Measurements from ENCODE around the gene EIF4E1B. TPM values are rescaled to one million over a fixed set of nuclear protein-coding genes. Genes with fewer than 3 reads are reported as not detected.

EIF4E1B gene
- total RNA-seq, 1 experiment from 2014 or later, result 0.97 TPM

DNA sequence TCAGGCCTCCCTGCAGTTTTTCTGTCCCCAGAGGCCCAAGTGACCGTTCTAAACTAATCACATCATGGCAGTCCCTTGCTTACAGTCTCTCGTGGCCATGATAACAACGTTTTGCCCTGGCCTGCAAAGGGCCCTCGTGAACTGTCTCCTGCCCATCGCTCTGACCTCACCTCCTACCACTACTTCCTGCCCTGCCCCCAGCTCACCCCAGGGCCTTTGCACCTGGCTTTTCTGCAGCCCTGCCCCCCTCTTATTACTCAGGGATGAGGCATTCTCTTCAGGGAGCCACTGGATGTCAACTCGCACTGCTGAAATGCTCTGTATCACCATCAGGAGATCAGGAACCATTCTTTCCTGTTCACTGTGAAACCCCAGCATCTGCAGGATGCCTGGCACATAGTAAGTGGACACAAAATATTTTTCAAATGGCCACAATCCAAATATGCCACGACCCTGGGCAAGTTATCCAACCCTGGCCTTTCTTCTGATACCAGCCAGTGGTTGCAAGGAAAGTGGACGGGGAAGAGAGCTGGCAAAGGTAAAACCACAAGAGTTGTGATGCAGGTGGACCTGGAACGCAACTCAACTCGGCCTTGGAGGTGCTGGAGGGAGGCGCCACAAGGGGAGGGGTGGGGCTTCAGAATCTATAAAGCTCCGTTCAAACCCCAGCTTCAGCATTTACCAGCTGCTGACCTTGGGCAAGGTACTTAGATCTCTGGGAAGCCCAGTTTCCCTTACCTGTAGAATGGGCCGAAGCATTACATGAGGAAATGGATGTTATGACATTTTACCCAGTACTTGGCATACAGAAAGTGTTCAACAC lies 1.9 kb upstream of the EIF4E1B start:
- peak; percentile 73 for DNase-seq
- H3K4me3 ChIP-seq (ENCODE audit: insufficient read depth, low read depth, low read length), result no peak overlapping the region
- H3K27me3 ChIP-seq (ENCODE audit: control insufficient read depth, insufficient read depth, low read length), result peaks cover 35% of the 10 kb centered on the region
- no peaks in the 10 kb centered on the region for H3K36me3 ChIP-seq (replicated peaks; ENCODE audit: control insufficient read depth, insufficient read depth, low read length)

- no peaks in the 10 kb centered on the region for H3K36me3 ChIP-seq (replicated peaks; ENCODE audit: control insufficient read depth, insufficient read depth, low read length)
- peak; percentile 79 for DNase-seq
- H3K4me3 ChIP-seq (ENCODE audit: insufficient read depth, low read depth, low read length), result peak overlapping the region; percentile 83
- H3K27me3 ChIP-seq (ENCODE audit: control insufficient read depth, insufficient read depth, low read length), result peaks cover 35% of the 10 kb centered on the region
These were observed 1.1 kb upstream of the EIF4E1B start for GRCh38 chr5:176629317-176629852.

- Histone ChIP-seq H3K36me3 (replicated peaks; ENCODE audit: control insufficient read depth, insufficient read depth, low read length) (no peaks in the 10 kb centered on the region), H3K4me3 (ENCODE audit: insufficient read depth, low read depth, low read length) (peak overlapping the region; percentile 83), H3K27me3 (ENCODE audit: control insufficient read depth, insufficient read depth, low read length) (peaks cover 35% of the 10 kb centered on the region)
- DNase-seq, result no peak
These were observed 277 bp downstream of the EIF4E1B start for GRCh38 chr5:176630681-176631222.

DNA sequence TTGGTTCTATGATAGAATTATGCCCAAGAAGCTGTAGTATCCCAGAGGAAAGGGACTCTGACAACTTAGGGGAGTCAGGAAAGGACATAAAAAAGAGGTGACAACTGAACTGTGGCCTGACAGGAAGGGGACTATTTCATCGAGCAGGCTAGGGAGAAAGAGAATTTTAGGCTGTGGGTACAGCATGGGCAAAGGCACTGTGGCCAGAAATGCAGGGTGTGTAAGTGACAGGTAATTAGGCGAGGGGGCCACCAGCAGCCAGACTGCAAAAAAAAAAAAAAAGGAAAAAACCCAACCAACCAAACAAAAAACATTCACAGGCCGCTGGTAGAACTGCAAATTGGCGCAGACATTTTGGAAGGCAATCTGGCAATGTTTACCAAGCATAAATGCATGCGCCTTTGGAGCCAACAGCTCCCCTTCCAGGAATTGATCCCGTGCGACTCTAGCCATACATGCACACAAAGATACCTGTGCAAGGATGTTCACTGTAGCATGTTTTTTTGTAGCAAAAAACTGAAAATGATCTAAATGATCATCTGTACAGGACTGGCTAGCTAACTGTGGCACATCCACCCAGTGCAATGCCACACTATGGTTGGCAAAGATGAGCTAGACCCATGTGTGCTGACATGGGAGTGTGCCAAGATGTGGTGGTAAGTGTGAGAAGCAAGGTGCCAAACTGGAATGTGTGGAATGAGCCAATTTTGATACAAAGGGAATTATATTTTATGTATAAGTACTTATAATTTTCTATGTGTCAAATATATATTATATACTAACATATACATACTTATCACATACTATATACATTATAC lies 1.1 kb downstream of the EIF4E1B start:
- no peak for DNase-seq
- H3K4me3 ChIP-seq (ENCODE audit: insufficient read depth, low read depth, low read length), result no peak overlapping the region
- H3K27me3 ChIP-seq (ENCODE audit: control insufficient read depth, insufficient read depth, low read length), result peaks cover 35% of the 10 kb centered on the region

DNA sequence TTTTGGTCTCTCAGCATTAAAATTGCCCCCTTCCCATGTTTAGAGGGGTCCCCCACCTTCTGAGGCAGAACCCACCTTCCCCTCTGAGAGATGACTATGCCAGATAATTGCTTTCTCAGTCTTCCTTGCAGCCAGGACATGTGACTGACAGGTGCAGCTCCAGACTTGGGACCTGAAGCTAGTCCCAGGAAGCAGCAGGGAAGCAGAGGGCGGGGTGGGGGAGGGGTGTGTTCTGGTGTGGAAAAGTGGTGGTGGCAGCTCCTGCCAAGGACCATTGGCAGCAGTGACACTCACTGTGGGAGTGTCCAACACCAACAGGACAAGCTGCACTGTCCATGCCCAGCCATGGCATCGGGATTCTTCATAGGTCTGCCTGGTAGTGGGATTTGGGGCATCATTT lies 2.3 kb downstream of the EIF4E1B start:
- H3K27me3 ChIP-seq (ENCODE audit: control insufficient read depth, insufficient read depth, low read length), result peaks cover 37% of the 10 kb centered on the region
- H3K36me3 ChIP-seq (replicated peaks; ENCODE audit: control insufficient read depth, insufficient read depth, low read length), result no peaks in the 10 kb centered on the region
- DNase-seq, result no peak
- no peak overlapping the region for H3K4me3 ChIP-seq (ENCODE audit: insufficient read depth, low read depth, low read length)

More for the DNA sequence above, 1.1 kb downstream of the EIF4E1B start:
- no peaks in the 10 kb centered on the region for H3K36me3 ChIP-seq (replicated peaks; ENCODE audit: control insufficient read depth, insufficient read depth, low read length)

- Histone ChIP-seq H3K27me3 (ENCODE audit: control insufficient read depth, insufficient read depth, low read length) (peaks cover 31% of the 10 kb centered on the region), H3K4me3 (ENCODE audit: insufficient read depth, low read depth, low read length) (no peak overlapping the region), H3K36me3 (replicated peaks; ENCODE audit: control insufficient read depth, insufficient read depth, low read length) (no peaks in the 10 kb centered on the region)
- no peak for DNase-seq
These were observed 3.1 kb downstream of the EIF4E1B start for GRCh38 chr5:176633598-176633997.

- no peaks in the 10 kb centered on the region for H3K36me3 ChIP-seq (replicated peaks; ENCODE audit: control insufficient read depth, insufficient read depth, low read length)
- H3K4me3 ChIP-seq (ENCODE audit: insufficient read depth, low read depth, low read length), result no peak overlapping the region
- peaks cover 7% of the 10 kb centered on the region for H3K27me3 ChIP-seq (ENCODE audit: control insufficient read depth, insufficient read depth, low read length)
- no peak for DNase-seq
These were observed 6.0 kb downstream of the EIF4E1B start for GRCh38 chr5:176636426-176636825.

GRCh38 chr5:176637556-176637955 lies 7.1 kb downstream of the EIF4E1B start:
- H3K4me3 ChIP-seq (ENCODE audit: insufficient read depth, low read depth, low read length), result no peak overlapping the region
- no peaks in the 10 kb centered on the region for H3K36me3 ChIP-seq (replicated peaks; ENCODE audit: control insufficient read depth, insufficient read depth, low read length)
- peaks cover 2% of the 10 kb centered on the region; the same call in 1 of the 2 replicates for H3K27me3 ChIP-seq (ENCODE audit: control insufficient read depth, insufficient read depth, low read length)
- no peak for DNase-seq

DNA sequence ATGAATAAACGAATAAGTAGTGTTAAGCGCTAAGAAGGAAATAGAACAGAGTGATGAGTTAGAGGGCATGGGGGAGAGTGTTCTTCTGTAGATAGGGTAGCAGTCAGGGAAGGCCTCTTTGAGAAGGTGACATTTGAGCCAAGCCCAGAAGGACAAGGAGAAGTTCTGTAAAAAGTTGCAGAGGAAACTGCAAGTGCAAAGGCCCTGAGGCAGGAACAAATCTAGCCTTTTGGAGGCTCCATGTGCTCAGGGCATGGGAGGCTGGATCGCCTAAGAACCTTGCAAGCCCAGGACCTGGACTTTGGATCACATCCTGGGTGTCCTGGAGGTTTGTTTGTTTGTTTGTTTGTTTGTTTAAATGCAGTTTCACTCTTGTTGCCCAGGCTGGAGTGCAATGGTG lies 8.0 kb downstream of the EIF4E1B start:
- no peak for DNase-seq
- Histone ChIP-seq H3K27me3 (ENCODE audit: control insufficient read depth, insufficient read depth, low read length) (peaks cover 2% of the 10 kb centered on the region; the same call in 1 of the 2 replicates), H3K36me3 (replicated peaks; ENCODE audit: control insufficient read depth, insufficient read depth, low read length) (no peaks in the 10 kb centered on the region), H3K4me3 (ENCODE audit: insufficient read depth, low read depth, low read length) (no peak overlapping the region)

- Histone ChIP-seq H3K4me3 (ENCODE audit: insufficient read depth, low read depth, low read length) (no peak overlapping the region), H3K36me3 (replicated peaks; ENCODE audit: control insufficient read depth, insufficient read depth, low read length) (no peaks in the 10 kb centered on the region), H3K27me3 (ENCODE audit: control insufficient read depth, insufficient read depth, low read length) (peaks cover 2% of the 10 kb centered on the region; the same call in 1 of the 2 replicates)
- no peak for DNase-seq
These were observed 8.7 kb downstream of the EIF4E1B start for GRCh38 chr5:176639208-176639607.

GRCh38 chr5:176639981-176640380 lies 9.5 kb downstream of the EIF4E1B start:
- H3K27me3 ChIP-seq (ENCODE audit: control insufficient read depth, insufficient read depth, low read length), result peaks cover 2% of the 10 kb centered on the region; the same call in 1 of the 2 replicates
- no peak overlapping the region for H3K4me3 ChIP-seq (ENCODE audit: insufficient read depth, low read depth, low read length)
- DNase-seq, result no peak
- no peaks in the 10 kb centered on the region for H3K36me3 ChIP-seq (replicated peaks; ENCODE audit: control insufficient read depth, insufficient read depth, low read length)

DNA sequence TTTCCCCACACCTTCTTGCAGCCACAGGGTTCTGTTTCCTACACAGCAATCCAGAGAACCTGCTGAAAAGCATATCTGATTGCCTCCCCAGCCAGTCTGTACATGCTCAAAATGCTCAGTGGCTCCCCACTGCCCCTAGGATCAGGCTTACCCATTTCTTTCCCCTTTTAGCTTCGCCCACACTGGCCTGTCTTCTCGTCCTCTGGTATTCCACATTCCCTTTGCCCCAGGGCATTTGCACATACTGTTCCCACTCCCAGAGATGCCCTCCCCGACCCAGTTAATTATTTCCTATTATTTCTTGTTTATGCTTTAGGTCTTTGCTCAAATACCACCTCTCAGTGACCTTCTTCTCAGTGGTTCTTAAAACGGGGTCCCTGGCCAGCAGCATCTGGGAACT lies 10.1 kb downstream of the EIF4E1B start:
- Histone ChIP-seq H3K4me3 (ENCODE audit: insufficient read depth, low read depth, low read length) (no peak overlapping the region), H3K36me3 (replicated peaks; ENCODE audit: control insufficient read depth, insufficient read depth, low read length) (no peaks in the 10 kb centered on the region), H3K27me3 (ENCODE audit: control insufficient read depth, insufficient read depth, low read length) (peaks cover 2% of the 10 kb centered on the region; the same call in 1 of the 2 replicates)
- DNase-seq, result no peak

DNA sequence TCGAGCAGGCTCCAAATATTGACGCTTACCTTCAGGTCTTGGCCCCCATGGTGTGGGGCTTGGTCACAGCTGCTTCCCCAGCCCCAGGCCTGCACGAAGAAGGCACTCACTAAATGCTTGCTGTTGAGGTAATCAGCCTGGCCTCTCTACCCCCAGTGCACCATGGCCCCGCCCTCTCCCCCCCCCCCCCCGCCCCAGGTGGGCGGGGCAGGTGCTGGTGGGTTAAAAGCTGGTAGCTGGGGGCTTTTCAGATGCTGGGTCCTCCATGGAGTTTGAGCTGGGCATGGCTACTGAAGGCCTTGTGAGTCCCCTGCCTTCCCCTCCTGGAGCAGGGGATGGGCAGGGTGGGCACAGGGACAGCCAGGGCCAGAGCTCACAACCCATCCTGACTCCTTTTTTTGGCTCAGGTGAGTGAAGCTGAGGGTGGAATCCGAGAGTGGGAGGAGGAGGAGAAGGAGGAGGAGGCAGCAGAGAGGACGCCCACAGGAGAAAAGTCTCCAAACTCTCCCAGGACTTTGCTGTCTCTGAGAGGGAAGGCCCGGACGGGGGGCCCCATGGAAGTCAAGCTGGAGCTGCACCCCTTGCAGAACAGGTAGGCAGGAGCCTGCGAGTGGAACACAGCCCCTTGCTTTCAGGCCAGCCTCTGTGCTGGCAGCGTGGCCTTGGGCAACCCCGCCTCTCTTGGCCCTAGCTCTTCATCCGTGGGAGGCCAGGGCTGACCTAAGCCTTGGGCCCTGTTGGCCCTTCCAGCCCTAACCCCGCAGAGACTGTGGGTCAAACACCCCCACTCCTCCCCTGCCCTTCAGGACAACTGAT lies 12.4 kb downstream of the EIF4E1B start:
- Histone ChIP-seq H3K4me3 (ENCODE audit: insufficient read depth, low read depth, low read length) (no peak overlapping the region), H3K27me3 (ENCODE audit: control insufficient read depth, insufficient read depth, low read length) (no peaks in the 10 kb centered on the region), H3K36me3 (replicated peaks; ENCODE audit: control insufficient read depth, insufficient read depth, low read length) (no peaks in the 10 kb centered on the region)
- peak; percentile 82 for DNase-seq

Data from H7 (cell line).